ENCODE measurements around the gene GALNT11. TPM values are rescaled to one million over a fixed set of nuclear protein-coding genes. Genes with fewer than 3 reads are reported as not detected.
A peak's percentile ranks its signal among the peaks of the same experiment; 100 is the strongest.

GALNT11 gene
- total and polyA plus RNA-seq, 2 of the 4 experiments (the other 2 are of a cell fraction): 24.4 to 29.3 TPM

DNA sequence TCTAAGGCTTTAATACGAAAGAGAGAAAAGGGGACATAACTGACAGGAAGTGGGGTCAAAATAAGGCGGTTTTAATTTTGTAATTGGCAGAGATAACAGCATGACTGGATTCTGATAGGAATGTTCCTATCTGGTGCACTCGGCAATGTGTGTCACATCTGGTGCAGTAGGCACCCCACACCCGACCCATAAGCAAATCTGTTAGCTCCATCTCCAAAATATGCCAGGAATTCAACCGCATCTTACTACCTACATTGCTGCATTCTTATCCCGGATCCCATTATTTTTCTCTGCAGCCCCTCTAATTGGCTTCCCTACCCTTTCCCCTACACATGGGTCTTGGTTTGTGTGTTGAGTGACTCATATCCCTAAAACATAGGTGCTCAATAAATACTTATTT is 19.1 kb upstream of the GALNT11 start:
- dilution Hi-C loops (cut with HindIII; ENCODE audit: low sequenced_read_pairs, unreplicated experiment): no loop called here
- H3K27me3 ChIP-seq (ENCODE audit: control insufficient read depth, insufficient read depth, low read length): no peaks in the 10 kb centered on the region
- H3K9ac ChIP-seq (ENCODE audit: low read depth, low read length): no peak overlapping the region
- H3K56ac ChIP-seq (ENCODE audit: extremely low read depth, insufficient read depth, low read length): no peak overlapping the region
- no peak overlapping the region for H3K4me2 ChIP-seq (ENCODE audit: low read depth, low read length)
- intact Hi-C loops (cut with micrococcal nuclease): no loop called here
- no peak overlapping the region for H4K91ac ChIP-seq (ENCODE audit: insufficient read depth, low read depth, low read length)
- H3K4me1 ChIP-seq (ENCODE audit: control insufficient read depth, insufficient read depth, low read length): no peaks in the 10 kb centered on the region
- 0 out of 2 replicates have a peak, but pooled peaks cover 2% of the 10 kb centered on the region for H3K9me1 ChIP-seq (ENCODE audit: insufficient read depth, low read length)
- H3K27ac ChIP-seq (ENCODE audit: insufficient read depth, low read length): no peak overlapping the region
- no peak overlapping the region for H2AFZ ChIP-seq (replicated peaks; ENCODE audit: low read length, poor library complexity)
- H3K18ac ChIP-seq (ENCODE audit: low read depth, low read length): no peak overlapping the region
- CTCF ChIA-PET: no interaction called here
- no TSS peak for BruUV-seq (replicated peaks)
- H2BK120ac ChIP-seq (ENCODE audit: low read depth, low read length): no peak overlapping the region
- ATAC-seq (ENCODE audit: low read depth) (peak; percentile 17; the same call in 1 of the 2 replicates), DNase-seq (no peak)
- H3K4ac ChIP-seq (ENCODE audit: low read depth, low read length): no peak overlapping the region
- H2BK15ac ChIP-seq (ENCODE audit: low read depth, low read length): no peak overlapping the region
- no peaks in the 10 kb centered on the region for H3K36me3 ChIP-seq (ENCODE audit: control insufficient read depth, insufficient read depth, low read length)
- TF ChIP-seq NFE2L2 (IDR thresholded peaks at IDR 0.05; ENCODE audit: low read depth, low read length): no peak
- TF ChIP-seq POLR2A (IDR thresholded peaks at IDR 0.05; ENCODE audit: low read depth, low read length): no peak
- TF ChIP-seq ELK1 (IDR thresholded peaks at IDR 0.05; ENCODE audit: borderline replicate concordance, low read depth, low read length): no peak
- no peak for TF ChIP-seq RFX5 (IDR thresholded peaks at IDR 0.05; ENCODE audit: low read depth, low read length)
- no peak for TF ChIP-seq MAFK (IDR thresholded peaks at IDR 0.05; ENCODE audit: low read depth, low read length)
- no peak overlapping the region for H3K14ac ChIP-seq (replicated peaks; ENCODE audit: low read depth, low read length)
- WGBS, 2 experiments (ENCODE audit: extremely low coverage in 2 of 2, insufficient read length in 1 of 2): no CpG with 5 or more reads among the region's 6 CpGs
- in situ Hi-C loops (cut with MboI; ENCODE audit: low sequenced_read_pairs): no loop called here
- H2AK5ac ChIP-seq (ENCODE audit: low read depth, low read length): no peak overlapping the region
- H2BK20ac ChIP-seq (ENCODE audit: low read depth, low read length): no peak overlapping the region
- H2BK5ac ChIP-seq (ENCODE audit: low read depth, low read length, poor library complexity, severe bottlenecking): no peak overlapping the region
- no peak overlapping the region for H4K8ac ChIP-seq (ENCODE audit: low read depth in 2 of 2, low read length in 2 of 2)
- no peaks in the 10 kb centered on the region for H4K20me1 ChIP-seq (ENCODE audit: insufficient read depth, low read length)
- no peaks in the 10 kb centered on the region for H3K79me1 ChIP-seq (ENCODE audit: low read depth in 1 of 2, low read length in 2 of 2)
- no peak overlapping the region for H3K23ac ChIP-seq (ENCODE audit: low read depth, low read length)
- no peak overlapping the region for H3K4me3 ChIP-seq (ENCODE audit: insufficient read depth, low read depth, low read length)
- POLR2A ChIA-PET (ENCODE audit: unreplicated experiment): no interaction called here
- H4K5ac ChIP-seq (ENCODE audit: low read depth, low read length): no peak overlapping the region
- H3K9me3 ChIP-seq (ENCODE audit: control insufficient read depth, insufficient read depth, low read length): no peaks in the 10 kb centered on the region
- no peak overlapping the region for H2AK9ac ChIP-seq (replicated peaks; ENCODE audit: low read depth, low read length, poor library complexity)

Data from IMR-90 (cell line).